HFFc6 (cell line): Measurements from ENCODE around the gene LST1. TPM values are rescaled to one million over a fixed set of nuclear protein-coding genes. Genes with fewer than 3 reads are reported as not detected.

Source experiments
- DNase-seq: peaks from one replicate; pipeline ENCODE4 v3.0.0-alpha.2; 2018
- H3K27ac Mint-ChIP-seq: 2 replicates; pipeline ENCODE4 v1.8.0; 2020; ENCODE audit warnings: mild to moderate bottlenecking, mixed read lengths
- H3K27me3 Mint-ChIP-seq: 2 replicates; pipeline ENCODE4 v1.8.0; 2021; ENCODE audit warnings: mild to moderate bottlenecking, moderate library complexity, mixed read lengths; ENCODE audit not compliant: insufficient read depth
- H3K36me3 Mint-ChIP-seq: 2 replicates; pipeline ENCODE4 v1.8.0; 2021; ENCODE audit warnings: low read depth, mixed read lengths
- H3K4me1 Mint-ChIP-seq: 2 replicates; pipeline ENCODE4 v1.8.0; 2020; ENCODE audit warnings: low read depth, mixed read lengths
- H3K4me3 Mint-ChIP-seq: 2 replicates; pipeline ENCODE4 v1.8.0; 2020; ENCODE audit warnings: mild to moderate bottlenecking, moderate library complexity, mixed read lengths
- H3K9me3 Mint-ChIP-seq: 2 replicates; pipeline ENCODE4 v1.8.0; 2020; ENCODE audit warnings: mild to moderate bottlenecking, mixed read lengths
- total RNA-seq, 6 experiments: library from RNA; stranded (reverse); fragmentation: NEBNext Ultra II Directional; extraction: Animal tissue kit (Norgen Biotek cat#: 25700); gene quantifications; 2 replicates in 1 of 6; 3 replicates in 5 of 6; pipeline ENCODE4 v1.2.3, GENCODE V29; 2021
- TF ChIP-seq, protein P1 (sequence below): fragments of 200-600 bp; sonication (generic); IDR thresholded peaks from 2 replicates; pipeline ENCODE4 v1.5.0; 2021; ENCODE audit warnings: antibody characterized with exemption, mild to moderate bottlenecking

LST1 gene
- total RNA-seq, 6 experiments from 2014 or later: not detected

DNA sequence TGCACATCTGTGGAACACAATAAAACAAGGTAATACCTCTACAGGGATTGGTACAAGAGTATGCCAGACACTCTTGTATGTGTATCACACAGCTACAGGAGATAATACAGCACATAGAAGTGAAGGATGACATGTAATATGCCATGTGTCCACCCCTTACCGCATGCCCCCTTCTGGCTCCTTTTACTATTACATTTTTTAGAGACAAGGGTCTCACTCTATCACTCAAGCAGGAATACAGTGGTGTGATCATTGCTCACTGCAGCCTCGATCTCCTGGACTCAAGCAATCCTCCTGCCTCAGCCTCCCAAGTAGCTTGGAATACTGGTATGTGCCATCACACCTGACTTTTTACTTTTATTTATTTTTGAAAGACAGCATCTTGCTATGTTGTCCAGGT is 10.9 kb downstream of the LST1 start:
- H3K27ac Mint-ChIP-seq: no peak overlapping the region
- no peak overlapping the region for H3K4me3 Mint-ChIP-seq
- H3K9me3 Mint-ChIP-seq: no peaks in the 10 kb centered on the region
- TF ChIP-seq, protein P1, sequence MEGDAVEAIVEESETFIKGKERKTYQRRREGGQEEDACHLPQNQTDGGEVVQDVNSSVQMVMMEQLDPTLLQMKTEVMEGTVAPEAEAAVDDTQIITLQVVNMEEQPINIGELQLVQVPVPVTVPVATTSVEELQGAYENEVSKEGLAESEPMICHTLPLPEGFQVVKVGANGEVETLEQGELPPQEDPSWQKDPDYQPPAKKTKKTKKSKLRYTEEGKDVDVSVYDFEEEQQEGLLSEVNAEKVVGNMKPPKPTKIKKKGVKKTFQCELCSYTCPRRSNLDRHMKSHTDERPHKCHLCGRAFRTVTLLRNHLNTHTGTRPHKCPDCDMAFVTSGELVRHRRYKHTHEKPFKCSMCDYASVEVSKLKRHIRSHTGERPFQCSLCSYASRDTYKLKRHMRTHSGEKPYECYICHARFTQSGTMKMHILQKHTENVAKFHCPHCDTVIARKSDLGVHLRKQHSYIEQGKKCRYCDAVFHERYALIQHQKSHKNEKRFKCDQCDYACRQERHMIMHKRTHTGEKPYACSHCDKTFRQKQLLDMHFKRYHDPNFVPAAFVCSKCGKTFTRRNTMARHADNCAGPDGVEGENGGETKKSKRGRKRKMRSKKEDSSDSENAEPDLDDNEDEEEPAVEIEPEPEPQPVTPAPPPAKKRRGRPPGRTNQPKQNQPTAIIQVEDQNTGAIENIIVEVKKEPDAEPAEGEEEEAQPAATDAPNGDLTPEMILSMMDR: peak; percentile 77
- H3K4me1 Mint-ChIP-seq: peaks cover 8% of the 10 kb centered on the region
- H3K27me3 Mint-ChIP-seq: no peaks in the 10 kb centered on the region
- H3K36me3 Mint-ChIP-seq: no peaks in the 10 kb centered on the region
- DNase-seq: peak; percentile 40

DNA sequence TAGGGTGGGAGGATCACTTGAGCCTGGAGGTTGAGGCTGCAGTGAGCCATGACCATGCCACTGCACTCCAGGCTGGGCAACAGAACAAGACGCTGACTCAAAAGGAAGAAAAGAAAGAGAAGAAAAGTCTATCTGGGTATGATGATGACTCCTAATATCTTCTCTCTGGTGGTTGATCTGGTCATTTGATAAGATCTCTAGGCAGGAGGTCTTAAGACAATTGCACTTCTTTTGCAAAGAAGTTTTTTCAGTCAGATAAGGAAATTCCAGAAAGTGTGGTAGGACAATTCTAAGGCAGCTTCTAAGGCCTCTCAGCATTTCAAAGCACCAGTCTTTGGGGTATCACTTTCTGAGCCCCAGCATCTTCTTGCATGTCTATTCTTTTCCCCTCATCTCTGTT is 21.2 kb downstream of the LST1 start:
- TF ChIP-seq, protein P1: no peak
- H3K4me1 Mint-ChIP-seq: no peaks in the 10 kb centered on the region
- H3K27me3 Mint-ChIP-seq: peaks cover 2% of the 10 kb centered on the region

DNA sequence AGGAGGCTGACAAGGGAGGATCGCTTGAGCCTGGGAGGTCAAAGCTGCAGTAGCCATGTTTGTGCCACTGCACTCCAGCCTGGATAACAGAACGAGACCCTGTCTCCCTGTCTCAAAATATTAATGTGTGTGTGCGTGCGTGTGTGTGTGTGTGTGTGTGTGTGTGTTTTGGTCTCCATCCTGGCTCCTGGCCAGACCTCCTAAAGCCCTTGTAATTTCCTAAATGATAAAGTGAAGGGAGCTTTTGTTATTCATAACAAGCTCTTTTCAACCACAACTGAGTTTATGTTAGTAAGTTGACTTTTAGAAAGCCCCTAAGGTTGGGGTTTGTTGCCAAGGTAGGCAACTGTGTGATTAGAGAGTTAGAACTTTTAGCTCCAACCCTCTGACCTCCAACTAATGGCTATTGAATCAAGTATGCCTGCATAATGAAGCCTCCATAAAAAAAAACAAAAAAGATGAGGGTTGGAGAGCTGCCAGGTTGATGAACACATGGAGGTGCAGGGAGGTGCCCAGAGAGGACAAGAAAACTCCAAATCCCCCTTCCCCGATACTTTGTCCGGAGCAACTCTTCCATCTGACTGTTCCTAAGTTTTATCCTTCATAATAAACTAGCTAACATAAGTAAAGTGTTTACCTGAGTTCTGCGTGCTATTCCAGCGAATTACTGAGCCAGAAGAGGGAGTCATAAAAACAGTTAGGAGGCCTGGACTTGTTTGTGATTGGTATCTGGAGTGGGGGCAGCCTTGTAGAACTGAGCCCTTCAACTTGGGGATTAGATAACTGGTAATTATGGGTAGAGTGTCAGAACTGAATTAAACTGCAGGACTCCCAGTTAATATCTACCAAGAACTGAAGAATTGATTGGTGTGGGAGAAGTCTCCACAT is 23.7 kb downstream of the LST1 start:
- Mint-ChIP-seq H3K4me1 (no peaks in the 10 kb centered on the region; the same call in 1 of the 2 replicates), H3K27ac (no peak overlapping the region)
- TF ChIP-seq, protein P1: no peak

More for the DNA sequence above, 21.2 kb downstream of the LST1 start:
- no peak for DNase-seq
- Mint-ChIP-seq H3K36me3 (no peaks in the 10 kb centered on the region), H3K9me3 (no peaks in the 10 kb centered on the region), H3K27ac (no peak overlapping the region), H3K4me3 (no peak overlapping the region)

DNA sequence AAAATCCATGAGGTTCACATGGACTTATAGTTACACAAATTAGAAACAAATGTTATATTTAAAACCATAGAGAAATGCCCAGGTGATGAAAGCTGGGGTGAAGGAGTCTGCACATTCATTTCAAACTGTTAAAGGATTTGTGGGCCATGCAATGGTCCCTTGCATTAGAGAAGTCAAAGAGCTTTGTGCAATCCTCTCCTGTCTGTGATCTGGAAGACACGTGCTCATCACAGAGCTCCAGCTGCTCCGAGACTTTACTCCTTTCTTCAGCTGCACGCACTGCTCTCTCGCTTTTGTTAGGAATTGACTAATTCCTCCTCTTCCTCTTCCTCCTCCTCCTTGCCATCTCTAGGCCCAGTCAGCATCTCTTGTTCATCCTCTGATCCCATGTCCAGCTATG is 24.9 kb downstream of the LST1 start:
- H3K27ac Mint-ChIP-seq: no peak overlapping the region
- no peak overlapping the region for H3K4me3 Mint-ChIP-seq
- no peaks in the 10 kb centered on the region; the same call in 1 of the 2 replicates for H3K4me1 Mint-ChIP-seq
- no peak for DNase-seq
- H3K27me3 Mint-ChIP-seq: peaks cover 4% of the 10 kb centered on the region
- no peaks in the 10 kb centered on the region for H3K9me3 Mint-ChIP-seq
- no peaks in the 10 kb centered on the region for H3K36me3 Mint-ChIP-seq
- TF ChIP-seq, protein P1: no peak

More for the DNA sequence above, 23.7 kb downstream of the LST1 start:
- H3K36me3 Mint-ChIP-seq: no peaks in the 10 kb centered on the region
- H3K4me3 Mint-ChIP-seq: no peak overlapping the region
- H3K27me3 Mint-ChIP-seq: peaks cover 3% of the 10 kb centered on the region
- DNase-seq: no peak
- no peaks in the 10 kb centered on the region for H3K9me3 Mint-ChIP-seq

DNA sequence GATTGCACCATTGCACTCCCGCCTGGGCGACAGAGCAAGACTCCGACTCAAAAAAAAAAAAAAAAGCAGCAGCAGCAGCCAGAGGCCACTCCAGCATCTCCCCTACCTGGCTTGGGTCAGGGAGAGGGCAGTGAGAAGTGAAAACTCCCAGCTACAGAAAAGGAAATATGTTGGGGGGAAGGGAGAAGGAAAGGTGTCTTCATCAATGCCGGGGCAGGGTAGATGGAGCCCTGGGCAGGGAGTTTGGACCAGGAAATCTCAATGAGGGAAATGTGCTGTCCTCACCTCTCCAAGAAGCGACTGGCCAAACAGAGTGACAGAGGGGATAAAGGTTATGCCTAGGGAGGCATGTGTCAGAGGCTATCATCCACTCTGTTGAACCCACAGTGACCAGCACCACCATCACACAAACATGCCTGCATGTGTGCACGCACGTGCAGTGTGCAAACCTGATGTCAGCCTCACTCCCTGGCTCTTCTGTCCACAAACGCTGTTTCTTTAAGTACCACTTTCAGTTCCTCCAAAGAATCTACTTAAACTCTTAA is 28.1 kb downstream of the LST1 start:
- no peaks in the 10 kb centered on the region for H3K36me3 Mint-ChIP-seq
- no peak for DNase-seq
- peaks cover 5% of the 10 kb centered on the region for H3K27me3 Mint-ChIP-seq
- no peaks in the 10 kb centered on the region; the same call in 1 of the 2 replicates for H3K4me1 Mint-ChIP-seq
- TF ChIP-seq, protein P1: no peak
- no peak overlapping the region for H3K4me3 Mint-ChIP-seq
- H3K9me3 Mint-ChIP-seq: no peaks in the 10 kb centered on the region
- no peak overlapping the region for H3K27ac Mint-ChIP-seq
